GM21737 (cell line): ENCODE data around the gene SAMD7.

Experiments
- ATAC-seq: cut with Tn5 transposase; IDR thresholded peaks from one replicate; pipeline ENCODE4 v1.9.1; 2021; ENCODE audit warnings: mild to moderate bottlenecking, moderate library complexity; ENCODE audit not compliant: unreplicated experiment

The SAMD7 gene

GRCh38 chr3:169911272-169911671 is at the start of gene SAMD7:
Gene SAMD7, plus strand, starts transcription at chr3:169911572. Its CDS starts 7,927 bp downstream, at chr3:169919499.
- ATAC-seq: no peak

GRCh38 chr3:169861871-169862270 is 49.5 kb upstream of the SAMD7 start:
- no peak for ATAC-seq

GRCh38 chr3:169863458-169863899 is 47.9 kb upstream of the SAMD7 start:
- ATAC-seq: no peak

GRCh38 chr3:169864270-169864669 is 47.1 kb upstream of the SAMD7 start:
- ATAC-seq: no peak

GRCh38 chr3:169865176-169865767 is 46.1 kb upstream of the SAMD7 start:
- ATAC-seq: peak; percentile 51

GRCh38 chr3:169867584-169868210 is 43.7 kb upstream of the SAMD7 start:
- ATAC-seq: no peak

GRCh38 chr3:169868369-169868768 is 43.0 kb upstream of the SAMD7 start:
- no peak for ATAC-seq

- no peak for ATAC-seq
Observed at GRCh38 chr3:169869484-169870220, 41.7 kb upstream of the SAMD7 start, which contains the start of gene LRRC31. Gene LRRC31, minus strand, starts transcription at chr3:169869935. Its CDS starts 128 bp downstream, at chr3:169869807.

GRCh38 chr3:169871129-169871886 is 40.1 kb upstream of the SAMD7 start:
- peak; percentile 45 for ATAC-seq

GRCh38 chr3:169879013-169879557 is 32.3 kb upstream of the SAMD7 start:
- ATAC-seq: no peak

GRCh38 chr3:169879845-169880575 is 31.4 kb upstream of the SAMD7 start:
- ATAC-seq: no peak

- ATAC-seq: no peak
Observed at GRCh38 chr3:169880576-169881250, 30.7 kb upstream of the SAMD7 start.

GRCh38 chr3:169886671-169887070 is 24.7 kb upstream of the SAMD7 start:
- no peak for ATAC-seq

- ATAC-seq: no peak
Observed at GRCh38 chr3:169891886-169892285, 19.5 kb upstream of the SAMD7 start.

GRCh38 chr3:169894110-169894509 is 17.3 kb upstream of the SAMD7 start:
- ATAC-seq: no peak

GRCh38 chr3:169895072-169895471 is 16.3 kb upstream of the SAMD7 start:
- no peak for ATAC-seq

- ATAC-seq: no peak
Observed at GRCh38 chr3:169897284-169897683, 14.1 kb upstream of the SAMD7 start.

GRCh38 chr3:169901453-169901852 is 9.9 kb upstream of the SAMD7 start:
- no peak for ATAC-seq

- ATAC-seq: no peak
Observed at GRCh38 chr3:169905404-169905803, 6.0 kb upstream of the SAMD7 start.

- no peak for ATAC-seq
Observed at GRCh38 chr3:169907476-169907875, 3.9 kb upstream of the SAMD7 start.
